ENCODE measurements around the gene IL26. TPM values are rescaled to one million over a fixed set of nuclear protein-coding genes. Genes with fewer than 3 reads are reported as not detected.

IL26 gene
- total and polyA plus RNA-seq, 8 donors: not detected

DNA sequence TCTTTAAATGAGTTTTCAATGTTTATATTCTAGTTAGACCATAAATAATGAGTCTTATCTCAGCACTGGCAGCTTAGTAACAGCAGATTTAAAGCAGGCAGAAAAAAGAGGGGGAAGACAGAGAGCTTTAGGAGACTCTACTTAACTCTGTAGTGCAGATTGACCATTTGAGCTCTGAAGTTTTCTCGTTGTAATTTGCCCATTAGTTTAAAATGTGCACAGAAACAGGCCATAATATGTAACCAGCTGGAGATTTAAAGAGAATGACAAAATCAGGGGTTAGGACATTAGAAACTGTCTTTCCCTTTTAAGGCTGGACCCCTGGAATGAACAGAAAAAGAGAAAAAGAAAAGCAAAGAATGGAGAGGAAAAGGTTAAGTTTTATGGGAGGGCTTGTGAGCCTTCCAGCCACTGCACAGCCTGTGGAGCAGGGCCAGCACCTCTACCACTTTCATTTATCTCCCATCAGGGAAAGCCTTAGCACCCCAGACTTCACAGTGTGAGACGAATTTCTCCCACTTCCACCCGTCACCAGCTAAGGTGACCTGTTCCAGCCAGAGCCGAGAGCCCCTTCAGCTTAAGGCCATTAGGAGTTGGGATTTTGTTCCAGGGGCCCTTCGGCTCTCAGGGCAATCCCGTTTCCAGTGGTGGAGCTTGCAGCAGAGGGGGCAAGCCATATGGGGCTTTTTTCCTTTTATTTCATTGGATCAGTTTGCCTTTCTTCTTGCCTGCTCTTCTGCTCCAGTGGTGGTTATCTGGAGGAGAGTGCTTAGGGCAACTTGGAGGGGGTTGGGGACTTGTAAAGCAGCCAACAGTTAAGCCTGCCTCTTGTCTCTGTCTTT is 19.8 kb upstream of the IL26 start:
- intact Hi-C loops (cut with DNase I; ENCODE audit: low total_unique reads): no loop called here
- Histone ChIP-seq H3K27ac (peak overlapping the region in 2 of 5 donors; percentile 4 to 50), H3K4me3 (peak overlapping the region; percentile 17 to 32 (median 24)), H3K9me3 (no peaks in the 10 kb centered on the region), H3K36me3 (no peaks in the 10 kb centered on the region), H3K4me1 (peaks cover 11 to 31% (median 21%) of the 10 kb centered on the region in 4 donors), H3K27me3 (no peaks in the 10 kb centered on the region)
- WGBS, 5 donors: 22 to 34% (median 32%) methylated on average over 6 of the region's 6 CpGs
- TF ChIP-seq, protein P1, sequence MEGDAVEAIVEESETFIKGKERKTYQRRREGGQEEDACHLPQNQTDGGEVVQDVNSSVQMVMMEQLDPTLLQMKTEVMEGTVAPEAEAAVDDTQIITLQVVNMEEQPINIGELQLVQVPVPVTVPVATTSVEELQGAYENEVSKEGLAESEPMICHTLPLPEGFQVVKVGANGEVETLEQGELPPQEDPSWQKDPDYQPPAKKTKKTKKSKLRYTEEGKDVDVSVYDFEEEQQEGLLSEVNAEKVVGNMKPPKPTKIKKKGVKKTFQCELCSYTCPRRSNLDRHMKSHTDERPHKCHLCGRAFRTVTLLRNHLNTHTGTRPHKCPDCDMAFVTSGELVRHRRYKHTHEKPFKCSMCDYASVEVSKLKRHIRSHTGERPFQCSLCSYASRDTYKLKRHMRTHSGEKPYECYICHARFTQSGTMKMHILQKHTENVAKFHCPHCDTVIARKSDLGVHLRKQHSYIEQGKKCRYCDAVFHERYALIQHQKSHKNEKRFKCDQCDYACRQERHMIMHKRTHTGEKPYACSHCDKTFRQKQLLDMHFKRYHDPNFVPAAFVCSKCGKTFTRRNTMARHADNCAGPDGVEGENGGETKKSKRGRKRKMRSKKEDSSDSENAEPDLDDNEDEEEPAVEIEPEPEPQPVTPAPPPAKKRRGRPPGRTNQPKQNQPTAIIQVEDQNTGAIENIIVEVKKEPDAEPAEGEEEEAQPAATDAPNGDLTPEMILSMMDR (IDR thresholded peaks at IDR 0.05): no peak
- TF ChIP-seq POLR2AphosphoS5 (IDR thresholded peaks at IDR 0.05): no peak
- TF ChIP-seq POLR2A (IDR thresholded peaks at IDR 0.05): no peak
- TF ChIP-seq EP300 (IDR thresholded peaks at IDR 0.05): no peak
- DNase-seq: peak in 1 of 2 donors; percentile 73

DNA sequence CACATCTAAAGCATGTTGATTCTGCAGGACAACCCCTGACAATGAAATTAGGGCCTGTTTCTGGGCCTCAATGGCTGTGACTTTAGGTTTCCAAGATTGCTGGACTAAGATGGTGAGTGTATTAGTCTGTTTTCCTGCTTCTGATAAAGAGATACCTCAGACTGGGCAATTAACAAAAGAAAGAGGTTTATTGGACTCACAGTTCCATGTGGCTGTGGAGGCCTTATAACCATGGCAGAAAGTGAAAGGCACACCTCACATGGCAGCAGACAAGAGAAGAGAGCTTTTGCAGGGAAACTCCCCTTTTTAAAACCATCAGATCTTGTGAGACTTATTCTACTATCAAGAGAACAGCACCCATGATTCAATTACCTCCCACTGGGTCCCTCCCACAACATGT is 17.2 kb upstream of the IL26 start:
- Histone ChIP-seq H3K4me3 (no peak overlapping the region), H3K4me1 (peaks cover 11 to 51% (median 26%) of the 10 kb centered on the region in 4 donors), H3K27ac (no peak overlapping the region), H3K27me3 (no peaks in the 10 kb centered on the region), H3K9me3 (no peaks in the 10 kb centered on the region), H3K36me3 (no peaks in the 10 kb centered on the region)
- TF ChIP-seq POLR2A (IDR thresholded peaks at IDR 0.05): no peak
- no peak for TF ChIP-seq EP300 (IDR thresholded peaks at IDR 0.05)
- TF ChIP-seq POLR2AphosphoS5 (IDR thresholded peaks at IDR 0.05): no peak
- TF ChIP-seq, protein P1 (IDR thresholded peaks at IDR 0.05): no peak
- intact Hi-C loops (cut with DNase I; ENCODE audit: low total_unique reads): no loop called here
- DNase-seq: no peak

DNA sequence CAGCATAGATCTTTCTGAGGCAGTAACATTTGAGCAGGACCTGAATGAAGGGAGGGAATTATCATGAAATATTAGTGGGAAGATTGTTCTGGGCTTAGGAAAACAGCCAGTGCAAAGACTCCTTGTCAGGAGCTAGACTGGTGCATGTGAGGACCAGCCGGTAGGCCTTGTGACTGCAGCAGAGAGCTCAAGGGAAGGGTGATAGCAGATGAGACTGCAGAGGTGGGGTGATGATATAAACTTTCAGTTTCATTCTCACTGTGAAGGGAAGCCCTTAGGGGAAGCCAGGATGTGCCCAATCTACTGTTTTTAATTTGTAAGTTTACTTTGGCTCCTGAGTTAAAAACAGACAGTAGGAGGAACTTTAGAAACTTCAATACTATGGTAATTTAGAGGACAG is 15.4 kb upstream of the IL26 start:
- peak in 1 of 2 donors; percentile 59 for DNase-seq
- no peak for TF ChIP-seq POLR2AphosphoS5 (IDR thresholded peaks at IDR 0.05)
- no peak for TF ChIP-seq POLR2A (IDR thresholded peaks at IDR 0.05)
- no peak for TF ChIP-seq EP300 (IDR thresholded peaks at IDR 0.05)
- TF ChIP-seq, protein P1 (IDR thresholded peaks at IDR 0.05): no peak
- Histone ChIP-seq H3K27me3 (no peaks in the 10 kb centered on the region), H3K4me1 (peaks cover 11 to 69% (median 36%) of the 10 kb centered on the region in 4 donors), H3K4me3 (no peak overlapping the region), H3K27ac (peak overlapping the region in 3 of 5 donors; percentile 44 to 75 (median 74)), H3K36me3 (no peaks in the 10 kb centered on the region), H3K9me3 (no peaks in the 10 kb centered on the region)
- intact Hi-C loops (cut with DNase I; ENCODE audit: low total_unique reads): no loop called here
- WGBS, 5 donors: 10 to 40% (median 29%) methylated on average over 1 of the region's 1 CpG

DNA sequence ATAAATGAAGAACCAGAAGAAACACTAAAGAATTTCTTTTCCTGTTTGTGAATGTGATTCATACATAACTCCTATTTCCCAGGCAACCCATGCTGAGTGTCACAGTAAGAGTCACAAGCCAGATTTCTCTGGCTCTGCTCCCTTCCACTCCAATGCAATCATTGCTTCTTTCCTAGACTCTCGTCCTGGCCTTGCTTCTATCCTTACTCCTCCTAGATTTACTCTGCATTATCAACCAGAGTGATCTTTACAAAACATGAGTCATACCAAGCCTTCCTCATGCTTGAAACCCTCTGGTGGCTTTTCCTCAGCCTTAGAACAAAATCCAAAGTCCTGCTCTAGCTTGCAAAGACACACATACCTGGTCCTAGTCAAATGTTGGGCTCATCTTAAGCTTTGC is 14.5 kb upstream of the IL26 start:
- Histone ChIP-seq H3K9me3 (no peaks in the 10 kb centered on the region), H3K36me3 (no peaks in the 10 kb centered on the region), H3K27ac (peak overlapping the region; percentile 8 to 84 (median 74)), H3K4me3 (no peak overlapping the region), H3K4me1 (peaks cover 5 to 60% (median 28%) of the 10 kb centered on the region in 4 donors), H3K27me3 (no peaks in the 10 kb centered on the region)
- 19 to 31% (median 29%) methylated on average over 1 of the region's 1 CpG for WGBS, 5 donors
- intact Hi-C loops (cut with DNase I; ENCODE audit: low total_unique reads): no loop called here
- TF ChIP-seq POLR2AphosphoS5 (IDR thresholded peaks at IDR 0.05): peak in 2 of 3 donors; percentile 36 to 39
- TF ChIP-seq, protein P1 (IDR thresholded peaks at IDR 0.05): no peak
- DNase-seq: peak in 1 of 2 donors; percentile 72
